ENCODE data around the gene CBFA2T3.

The CBFA2T3 gene

DNA sequence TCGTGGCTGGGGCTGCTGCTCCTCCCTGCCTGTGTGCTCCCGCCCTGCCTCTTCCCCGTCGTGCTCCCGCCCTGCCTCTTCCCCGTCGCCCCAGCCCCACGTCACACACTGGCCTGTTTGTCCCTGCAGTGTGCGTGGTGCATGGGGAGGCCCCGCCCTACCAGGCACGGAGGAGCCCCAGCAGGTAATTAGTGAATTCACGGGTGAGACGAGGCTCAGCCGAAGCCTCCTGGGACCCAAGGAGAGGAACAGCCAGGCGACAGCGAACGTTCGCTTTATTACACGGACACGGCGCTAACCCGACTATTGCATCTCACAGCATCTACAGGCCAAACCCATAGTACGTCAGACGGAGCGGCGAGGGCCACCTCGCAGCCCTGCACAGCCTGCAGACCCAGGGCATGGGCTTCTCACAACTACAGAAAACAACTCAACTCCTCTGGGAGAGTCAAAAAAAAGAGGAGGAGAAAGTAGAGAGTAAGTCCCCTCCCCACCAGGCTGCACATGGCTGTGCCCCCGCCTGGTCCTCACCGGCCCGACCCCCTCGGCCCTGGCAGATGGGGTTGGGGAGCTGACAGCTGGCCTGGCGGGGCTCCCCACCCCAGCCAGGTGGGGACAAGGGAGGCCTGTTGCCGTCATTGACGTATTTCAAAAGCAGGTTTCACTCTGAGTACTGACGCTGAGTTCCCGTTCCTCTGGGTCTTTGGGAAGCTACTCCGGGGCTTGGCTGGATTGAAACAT lies 106.2 kb downstream of the CBFA2T3 start:
- DNase-seq = no peak

DNA sequence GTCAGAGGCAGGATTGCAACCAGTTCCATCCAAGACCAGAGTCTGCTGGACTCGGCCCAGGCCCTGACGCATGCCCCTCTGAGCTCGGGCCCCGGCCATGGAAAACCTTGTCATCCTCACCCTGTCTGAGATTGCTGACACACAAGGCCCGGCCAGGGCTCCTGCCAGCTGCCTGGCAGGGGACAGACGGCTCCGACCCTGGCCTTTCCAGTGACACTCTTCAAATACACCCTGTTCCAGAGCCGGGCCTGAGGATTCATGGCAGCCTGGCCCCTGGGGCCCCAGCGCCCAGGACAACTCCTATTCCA lies 107.4 kb downstream of the CBFA2T3 start:
- no peak for DNase-seq

DNA sequence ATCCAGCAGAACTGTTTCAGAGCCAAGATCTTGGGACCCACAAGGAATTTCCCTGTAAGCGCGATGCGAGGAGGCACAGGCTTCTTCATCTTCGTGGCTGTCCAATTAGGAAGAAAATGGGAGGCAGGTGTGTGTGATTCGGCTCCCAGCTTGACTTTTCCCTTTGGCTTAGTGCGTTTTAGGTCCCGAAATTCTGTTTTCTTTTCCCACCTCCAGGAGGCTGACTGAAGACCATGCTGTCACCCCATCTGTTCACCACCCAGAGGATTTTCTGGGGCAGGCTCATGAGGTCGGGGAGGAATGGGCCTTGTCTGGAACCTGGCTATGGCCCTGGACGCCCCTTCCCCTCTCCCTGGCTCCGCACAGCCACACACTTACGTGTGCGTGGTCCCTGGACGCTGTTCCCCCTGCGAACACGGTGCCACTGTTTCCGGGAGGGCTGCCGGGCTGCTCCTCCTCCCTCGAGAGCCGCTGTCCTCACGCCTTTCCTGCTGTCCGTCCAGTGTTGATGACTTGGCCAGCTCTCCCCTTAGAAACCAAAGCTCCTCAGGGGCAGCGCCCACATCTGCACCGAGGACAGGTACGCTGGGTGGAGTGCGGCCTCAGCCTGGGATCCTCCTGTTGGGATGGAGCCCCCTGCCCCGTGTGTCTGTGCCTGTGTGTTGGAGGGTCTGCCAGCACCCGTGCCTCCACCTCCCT lies 107.9 kb downstream of the CBFA2T3 start:
- DNase-seq = no peak

DNA sequence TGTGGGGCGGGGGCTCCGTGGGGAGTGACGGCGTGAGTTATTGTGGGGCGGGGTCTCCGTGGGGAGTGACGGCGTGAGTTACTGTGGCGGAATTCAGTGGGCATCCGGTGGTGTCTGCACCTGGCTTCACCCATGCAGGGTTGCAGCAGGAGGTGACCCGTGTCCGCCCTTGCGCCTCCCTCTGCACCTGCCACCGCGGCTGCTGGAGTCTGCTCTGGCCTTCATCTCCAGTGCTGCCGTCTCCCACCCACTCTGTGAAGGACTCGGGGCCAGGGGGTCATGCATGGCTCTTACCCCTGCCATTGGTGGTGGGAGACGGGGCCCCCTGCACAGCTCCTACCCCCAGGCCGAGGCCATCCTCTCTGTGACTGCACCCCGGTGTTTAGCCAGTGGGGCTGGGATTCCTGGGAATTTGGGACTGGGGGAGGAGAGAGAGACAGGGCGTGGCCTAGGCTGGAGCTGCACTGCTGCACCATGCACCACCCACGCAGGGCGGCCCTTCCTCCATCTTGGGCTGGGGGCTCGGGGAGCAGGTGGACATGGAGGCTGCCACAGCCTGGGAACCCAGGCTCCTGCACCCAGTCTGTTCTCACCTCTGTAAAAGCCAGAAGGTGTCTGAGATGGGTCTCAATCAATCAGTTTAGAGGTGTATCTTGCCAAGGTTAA lies 109.3 kb downstream of the CBFA2T3 start:
- DNase-seq = no peak

- DNase-seq = no peak
Measured at GRCh38 chr16:88866151-88866920, 110.7 kb downstream of the CBFA2T3 start, which contains the start of gene PABPN1L. Gene PABPN1L, minus strand, starts transcription at chr16:88866660. Its CDS starts 54 bp downstream, at chr16:88866606.

DNA sequence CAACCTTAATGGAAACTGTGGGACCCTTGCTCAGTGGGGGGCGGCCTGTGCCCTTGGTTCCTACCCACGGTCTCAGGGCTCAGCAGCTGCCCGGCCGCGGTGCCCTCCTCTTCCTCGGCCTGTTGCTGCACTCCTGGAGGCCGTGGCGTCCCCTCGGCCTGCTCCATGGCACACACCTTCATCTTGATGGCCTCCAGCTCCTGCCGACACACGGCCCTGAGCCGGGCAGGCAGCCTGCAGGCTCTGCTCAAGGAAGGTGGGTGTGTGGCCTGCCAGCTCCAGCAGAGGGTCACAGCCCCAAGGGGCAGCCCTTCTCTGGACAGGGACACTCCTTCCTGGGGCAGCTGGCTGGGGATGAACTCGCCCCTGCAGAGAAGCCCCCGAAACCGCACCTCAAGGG lies 111.3 kb downstream of the CBFA2T3 start:
- no peak for DNase-seq

DNA sequence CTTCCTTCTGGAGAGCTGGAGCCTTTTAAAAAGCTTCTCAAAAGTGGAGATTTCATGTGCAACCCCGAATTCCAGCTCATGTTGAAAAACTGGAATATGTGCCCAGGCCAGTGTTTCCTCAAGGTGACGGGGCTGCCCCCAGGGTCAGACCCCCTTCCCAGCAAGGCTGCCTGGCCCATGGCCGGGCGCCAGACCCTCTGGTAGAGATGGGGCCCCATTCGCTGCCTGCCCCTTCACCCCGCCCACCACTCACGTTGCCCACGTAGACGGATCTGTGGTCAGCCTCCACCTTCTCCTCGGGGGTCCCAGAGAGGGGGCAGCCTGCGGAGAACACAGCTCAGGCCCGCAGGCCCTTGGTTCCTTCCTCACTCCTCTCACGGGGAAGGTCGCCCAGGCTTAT lies 111.7 kb downstream of the CBFA2T3 start:
- DNase-seq = no peak

GRCh38 chr16:88864521-88864920 lies 112.5 kb downstream of the CBFA2T3 start:
- no peak for DNase-seq

- DNase-seq = no peak
Measured at GRCh38 chr16:88864099-88864498, 112.9 kb downstream of the CBFA2T3 start.

DNA sequence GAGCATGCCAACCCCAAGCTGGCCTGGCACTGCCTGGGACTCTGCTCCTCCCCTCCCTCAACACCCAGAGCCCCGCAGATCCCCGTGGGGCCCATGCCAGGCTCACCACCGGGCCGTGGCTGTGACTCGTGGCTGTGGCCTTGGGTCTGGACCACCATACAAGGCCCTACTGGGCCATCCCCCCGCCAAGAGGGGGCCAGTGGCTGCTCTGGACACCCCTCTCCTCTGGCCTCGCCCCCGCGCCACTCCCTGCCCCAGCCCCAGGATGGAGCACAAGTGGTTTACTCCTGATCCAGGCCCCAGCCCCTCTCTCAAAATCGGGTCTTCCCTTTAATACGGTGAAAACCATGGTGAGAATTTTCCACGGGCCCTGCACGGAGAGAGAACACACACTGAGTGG lies 113.6 kb downstream of the CBFA2T3 start:
- no peak for DNase-seq

DNA sequence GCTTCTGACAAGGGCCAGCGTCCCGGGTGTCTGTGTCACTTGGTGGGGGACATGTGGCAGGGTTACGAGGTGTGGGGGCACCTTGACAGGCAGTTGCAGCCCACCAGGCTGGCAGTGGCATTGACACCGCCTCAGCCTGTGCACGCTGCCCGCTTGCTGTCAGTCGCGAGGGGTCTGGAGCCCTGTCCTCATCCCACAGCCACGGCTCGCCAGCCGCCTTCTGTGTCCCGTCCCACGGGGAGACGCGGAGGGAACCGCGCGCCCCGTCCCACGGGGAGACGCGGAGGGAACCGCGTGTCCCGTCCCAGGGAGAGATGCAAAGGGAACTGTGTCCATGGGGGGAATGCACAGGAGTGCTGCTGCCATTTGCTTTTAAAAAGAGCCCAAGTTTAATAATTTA lies 114.0 kb downstream of the CBFA2T3 start:
- no peak for DNase-seq

DNA sequence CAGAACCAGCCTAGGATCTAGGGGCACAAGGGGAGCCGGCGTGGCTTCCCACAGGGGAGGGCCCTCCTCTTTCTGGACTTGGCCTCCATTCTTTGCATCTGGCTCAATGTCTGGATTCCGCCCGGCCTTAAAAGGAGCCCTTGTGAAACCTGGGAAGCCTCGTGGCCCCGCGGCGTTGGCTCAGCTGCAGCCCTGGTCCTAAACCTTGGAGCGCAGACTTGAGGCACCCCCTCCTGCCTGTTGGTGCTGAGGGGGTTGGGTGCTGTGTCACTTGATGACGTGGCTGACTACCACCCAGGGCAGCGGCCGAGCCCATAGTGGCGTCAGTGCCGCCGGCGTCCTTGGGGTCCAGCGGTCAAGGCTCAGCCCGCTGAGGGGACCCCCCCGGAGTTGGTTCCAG lies 115.6 kb downstream of the CBFA2T3 start:
- no peak for DNase-seq

GRCh38 chr16:88859381-88860091 lies 117.5 kb downstream of the CBFA2T3 start:
- DNase-seq = no peak

DNA sequence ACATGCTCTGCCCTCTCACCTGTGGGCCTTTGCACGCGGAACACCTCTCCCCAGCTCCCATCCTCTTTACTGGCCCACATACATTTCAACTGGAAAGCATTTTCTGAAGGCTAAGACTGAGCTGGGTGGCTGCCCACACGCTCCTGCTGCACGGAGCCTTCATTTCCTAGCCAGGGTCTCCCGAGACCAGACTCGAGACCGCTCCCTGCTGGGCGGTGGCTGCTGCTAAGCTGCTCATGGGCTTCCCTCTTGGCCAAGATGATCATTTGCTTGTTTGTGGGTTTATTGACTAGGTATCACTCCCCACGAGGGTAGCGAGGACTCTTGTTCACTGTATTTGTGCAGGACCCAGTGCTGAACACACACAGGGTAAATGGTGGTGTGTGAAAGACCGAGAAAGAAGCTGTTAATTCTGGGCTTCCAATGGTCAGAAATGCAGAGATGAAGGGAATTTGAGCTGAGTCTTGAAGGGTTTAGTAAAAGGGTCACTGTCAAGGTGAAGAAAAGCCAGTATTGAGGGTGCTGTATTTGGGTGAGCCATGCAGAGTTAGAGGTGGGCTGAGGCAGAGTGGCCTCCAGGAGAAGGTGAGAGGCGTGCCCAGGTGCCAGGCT lies 119.2 kb downstream of the CBFA2T3 start:
- peak; percentile 82 for DNase-seq

- peak; percentile 100 for DNase-seq
Measured at GRCh38 chr16:88856828-88857727, 119.9 kb downstream of the CBFA2T3 start, which contains the start of the genes GALNS and TRAPPC2L. Gene GALNS, minus strand, starts transcription at chr16:88856947. Its CDS starts 70 bp downstream, at chr16:88856877. Gene TRAPPC2L, plus strand, starts transcription at chr16:88857127. Its CDS starts 24 bp downstream, at chr16:88857151.

DNA sequence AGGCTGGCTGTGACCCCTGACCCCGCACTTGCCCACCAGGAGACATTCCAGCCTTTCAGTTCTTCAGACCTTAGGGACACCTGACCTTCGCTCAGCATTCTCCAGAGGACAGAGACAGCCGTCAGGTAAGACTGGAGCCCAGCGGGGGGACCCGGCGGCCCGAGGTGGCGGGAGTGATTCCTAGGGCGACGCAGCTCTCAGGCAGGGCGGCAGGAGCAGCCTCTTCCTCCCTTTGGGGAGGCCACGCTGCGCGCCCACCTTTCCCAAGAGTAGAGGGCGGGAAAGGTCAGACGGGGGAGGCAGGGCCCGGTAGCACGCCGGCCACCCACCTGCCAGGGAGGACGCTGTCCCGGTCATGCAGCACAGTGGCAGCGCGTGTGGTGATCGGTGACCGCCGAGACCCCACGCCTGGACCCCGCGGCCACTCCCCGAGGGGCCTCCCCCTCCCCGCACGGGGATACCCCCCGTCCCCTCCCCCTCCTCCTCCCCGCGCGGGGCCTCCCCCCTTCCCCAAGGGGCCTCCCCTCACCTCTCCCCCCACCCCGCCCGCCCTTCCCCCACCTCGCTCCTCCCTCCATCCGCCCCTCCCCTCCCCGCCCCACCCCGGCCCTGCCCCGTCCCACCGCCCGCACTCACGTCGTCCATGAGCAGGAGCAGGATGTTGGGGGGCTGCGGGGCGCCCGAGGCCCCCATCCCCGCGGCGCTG lies 120.7 kb downstream of the CBFA2T3 start:
- peak; percentile 64 for DNase-seq

- no peak for DNase-seq
Measured at GRCh38 chr16:88855736-88856121, 121.3 kb downstream of the CBFA2T3 start.

DNA sequence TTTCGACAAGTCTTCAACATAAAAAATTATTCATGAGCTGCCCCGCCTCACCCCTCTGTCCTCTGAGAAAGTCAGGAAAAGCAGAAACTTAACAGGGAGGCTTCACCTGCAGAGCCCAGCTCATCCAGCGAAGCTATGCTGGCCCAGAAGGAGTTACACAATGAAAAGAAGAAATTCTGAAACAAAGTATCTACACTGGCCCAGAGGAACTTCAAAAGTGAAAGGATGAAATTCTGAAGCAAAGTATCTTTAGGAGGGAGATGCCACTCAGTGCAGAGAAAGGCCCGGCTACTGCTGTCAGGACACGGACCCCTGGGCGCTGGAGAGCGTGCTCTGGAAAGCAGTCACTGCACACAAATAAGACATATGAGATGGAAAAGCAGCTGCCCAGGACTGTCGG lies 121.8 kb downstream of the CBFA2T3 start:
- no peak for DNase-seq

DNA sequence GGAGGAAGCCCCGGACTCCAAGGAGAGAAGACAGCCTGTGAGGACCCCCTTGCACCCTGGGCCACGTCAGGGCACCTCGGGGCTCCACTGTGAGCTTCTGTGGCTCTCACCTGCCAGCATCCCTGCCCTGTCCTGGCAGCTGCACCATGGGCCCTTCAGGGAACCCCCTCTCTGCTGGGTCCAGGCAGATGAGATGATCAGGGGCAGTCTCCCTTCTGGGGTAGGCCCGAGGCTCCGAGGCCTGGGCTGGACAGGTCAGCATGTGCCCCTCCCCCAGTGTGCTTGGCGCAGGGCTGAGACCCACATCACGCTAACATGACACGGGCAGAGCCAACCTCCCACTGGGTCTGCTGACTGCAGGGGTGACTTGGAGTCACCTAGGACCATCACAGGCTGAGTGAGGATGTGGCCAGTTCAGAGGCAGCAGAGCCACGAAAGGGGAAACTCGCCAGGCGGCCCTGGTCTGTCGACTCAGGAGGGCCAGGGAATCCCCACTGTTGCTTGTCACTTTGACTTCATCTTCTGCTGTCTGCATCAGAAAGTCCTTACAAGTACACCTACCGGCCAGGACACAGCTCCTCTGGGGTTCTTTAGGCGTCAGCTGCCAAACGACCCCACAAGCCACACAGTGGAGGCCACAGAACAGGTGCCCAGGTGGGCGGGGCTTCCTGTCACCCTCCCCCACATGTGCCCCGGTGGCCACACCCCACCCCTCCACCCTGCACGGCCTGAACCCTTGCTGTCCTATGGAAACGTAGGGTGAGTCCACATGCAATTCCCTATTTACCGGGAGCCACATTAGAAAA lies 122.5 kb downstream of the CBFA2T3 start:
- peak; percentile 58 for DNase-seq

All from activated CD8-positive, alpha-beta memory T cell treated with anti-CD3 and anti-CD28 coated beads, Interleukin-2, amount 50 U/mL, for 48 hours (primary cell).